ENCODE data around the gene EXOSC7.

DNA sequence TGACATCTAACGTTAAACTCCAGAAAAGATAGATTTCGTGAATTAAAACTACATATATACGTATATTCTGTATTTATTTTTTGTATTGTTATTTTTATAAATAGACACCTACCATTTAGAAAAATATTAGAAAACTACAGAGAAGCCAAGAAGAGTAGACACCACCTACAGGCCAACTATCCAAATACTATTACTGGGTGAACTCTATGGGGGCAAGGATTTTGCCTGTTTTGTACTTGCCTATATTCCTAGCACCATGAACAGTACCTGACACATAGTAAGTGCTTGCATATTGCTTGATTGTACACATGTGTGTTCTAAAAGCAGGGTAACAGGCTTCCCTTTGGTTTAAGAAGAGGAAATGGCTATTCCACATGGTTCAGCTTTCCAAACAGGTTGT is 25.7 kb downstream of the EXOSC7 start:
- no peak for TF ChIP-seq POLR2AphosphoS5 (IDR thresholded peaks at IDR 0.05)
- TF ChIP-seq POLR2A (IDR thresholded peaks at IDR 0.05) = no peak
- TF ChIP-seq, protein P1, sequence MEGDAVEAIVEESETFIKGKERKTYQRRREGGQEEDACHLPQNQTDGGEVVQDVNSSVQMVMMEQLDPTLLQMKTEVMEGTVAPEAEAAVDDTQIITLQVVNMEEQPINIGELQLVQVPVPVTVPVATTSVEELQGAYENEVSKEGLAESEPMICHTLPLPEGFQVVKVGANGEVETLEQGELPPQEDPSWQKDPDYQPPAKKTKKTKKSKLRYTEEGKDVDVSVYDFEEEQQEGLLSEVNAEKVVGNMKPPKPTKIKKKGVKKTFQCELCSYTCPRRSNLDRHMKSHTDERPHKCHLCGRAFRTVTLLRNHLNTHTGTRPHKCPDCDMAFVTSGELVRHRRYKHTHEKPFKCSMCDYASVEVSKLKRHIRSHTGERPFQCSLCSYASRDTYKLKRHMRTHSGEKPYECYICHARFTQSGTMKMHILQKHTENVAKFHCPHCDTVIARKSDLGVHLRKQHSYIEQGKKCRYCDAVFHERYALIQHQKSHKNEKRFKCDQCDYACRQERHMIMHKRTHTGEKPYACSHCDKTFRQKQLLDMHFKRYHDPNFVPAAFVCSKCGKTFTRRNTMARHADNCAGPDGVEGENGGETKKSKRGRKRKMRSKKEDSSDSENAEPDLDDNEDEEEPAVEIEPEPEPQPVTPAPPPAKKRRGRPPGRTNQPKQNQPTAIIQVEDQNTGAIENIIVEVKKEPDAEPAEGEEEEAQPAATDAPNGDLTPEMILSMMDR (IDR thresholded peaks at IDR 0.05) = no peak
- TF ChIP-seq EP300 (IDR thresholded peaks at IDR 0.05) = no peak
